Sigmoid colon (tissue), 4 donors: Measurements from ENCODE around the gene RHBDL2.

Experiments used
- POLR2A ChIP-seq, 2 donors: fragments of 450-650 bp; IDR thresholded peaks; one replicate each; pipeline ENCODE4 v1.6.1; 2016; ENCODE audit warnings: antibody characterized with exemption in 2 of 2, mild to moderate bottlenecking in 2 of 2, moderate library complexity in 2 of 2
- POLR2AphosphoS5 ChIP-seq, 4 donors: sonication (generic); formaldehyde crosslinking; IDR thresholded peaks; one replicate each; pipeline ENCODE4 v1.6.1; 2017; ENCODE audit warnings: antibody characterized with exemption in 4 of 4
- TF ChIP-seq, protein P1 (sequence below), 4 experiments: fragments of 450-650 bp in 3 of 4; fragments of 200-600 bp in 1 of 4; IDR thresholded peaks; one replicate each; pipeline ENCODE4 v1.5.1; 2016 to 2019; ENCODE audit warnings: antibody characterized with exemption in 4 of 4, mild to moderate bottlenecking in 3 of 4, moderate library complexity in 2 of 4

DNA sequence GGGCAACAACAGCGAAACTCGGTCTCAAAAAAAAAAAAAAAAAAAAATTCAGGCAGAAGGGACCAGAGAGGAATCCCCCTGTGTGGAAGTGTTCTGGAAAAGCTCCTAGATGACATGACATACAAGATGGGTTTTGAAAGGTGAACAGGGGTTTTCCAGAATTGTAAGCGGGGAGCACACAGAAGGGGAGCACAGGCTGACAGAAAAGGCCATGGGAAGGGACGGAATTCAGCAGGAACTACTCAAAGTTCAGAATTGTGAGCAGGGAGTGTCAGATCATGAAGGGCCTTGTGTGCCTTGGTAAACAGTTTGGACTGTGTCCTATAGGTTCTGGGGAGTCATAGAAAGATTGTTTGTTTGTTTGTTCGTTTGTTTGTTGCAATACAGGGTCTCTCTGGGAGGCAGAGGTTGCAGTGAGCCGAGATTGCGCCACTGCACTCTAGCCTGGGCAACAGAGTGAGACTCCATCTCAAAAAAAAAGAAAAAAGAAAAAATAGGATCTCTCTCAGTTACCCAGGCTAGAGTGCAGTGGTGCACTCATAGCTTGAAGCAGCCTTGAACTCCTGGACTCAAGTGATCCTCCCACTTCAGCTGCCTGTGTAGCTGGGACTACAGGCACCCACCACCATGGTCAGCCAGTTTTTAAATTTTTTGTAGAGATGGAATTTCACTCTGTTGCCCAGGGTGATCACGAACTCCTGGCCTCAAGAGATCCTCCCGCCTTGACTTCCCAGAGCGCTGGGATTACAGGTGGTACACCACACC, 1.2 kb upstream of the RHBDL2 start:
- no peak for TF ChIP-seq POLR2AphosphoS5 (IDR thresholded peaks at IDR 0.05)
- TF ChIP-seq, protein P1, sequence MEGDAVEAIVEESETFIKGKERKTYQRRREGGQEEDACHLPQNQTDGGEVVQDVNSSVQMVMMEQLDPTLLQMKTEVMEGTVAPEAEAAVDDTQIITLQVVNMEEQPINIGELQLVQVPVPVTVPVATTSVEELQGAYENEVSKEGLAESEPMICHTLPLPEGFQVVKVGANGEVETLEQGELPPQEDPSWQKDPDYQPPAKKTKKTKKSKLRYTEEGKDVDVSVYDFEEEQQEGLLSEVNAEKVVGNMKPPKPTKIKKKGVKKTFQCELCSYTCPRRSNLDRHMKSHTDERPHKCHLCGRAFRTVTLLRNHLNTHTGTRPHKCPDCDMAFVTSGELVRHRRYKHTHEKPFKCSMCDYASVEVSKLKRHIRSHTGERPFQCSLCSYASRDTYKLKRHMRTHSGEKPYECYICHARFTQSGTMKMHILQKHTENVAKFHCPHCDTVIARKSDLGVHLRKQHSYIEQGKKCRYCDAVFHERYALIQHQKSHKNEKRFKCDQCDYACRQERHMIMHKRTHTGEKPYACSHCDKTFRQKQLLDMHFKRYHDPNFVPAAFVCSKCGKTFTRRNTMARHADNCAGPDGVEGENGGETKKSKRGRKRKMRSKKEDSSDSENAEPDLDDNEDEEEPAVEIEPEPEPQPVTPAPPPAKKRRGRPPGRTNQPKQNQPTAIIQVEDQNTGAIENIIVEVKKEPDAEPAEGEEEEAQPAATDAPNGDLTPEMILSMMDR (IDR thresholded peaks at IDR 0.05): no peak
- TF ChIP-seq POLR2A (IDR thresholded peaks at IDR 0.05): no peak
